Neural crest cell (in vitro differentiated cells): ENCODE data around the gene SMIM11. TPM values are rescaled to one million over a fixed set of nuclear protein-coding genes. Genes with fewer than 3 reads are reported as not detected.
"Not testable (repeated sequence)": the region's sequence is repeated elsewhere in the genome, so short reads cannot be mapped to it uniquely, and the experiment has no call there.

Experiments used
- DNase-seq: peaks from one replicate; pipeline ENCODE4 v3.0.0; 2021; ENCODE audit warnings: low read depth, mixed read lengths, low spot score
- H3K27ac Mint-ChIP-seq: one replicate; pipeline ENCODE4 v1.8.0; 2021; ENCODE audit warnings: mild to moderate bottlenecking, mixed read lengths; ENCODE audit not compliant: unreplicated experiment
- H3K27me3 Mint-ChIP-seq: 2 replicates; pipeline ENCODE4 v1.8.0; 2021; ENCODE audit warnings: low read depth, mild to moderate bottlenecking, mixed read lengths
- H3K36me3 Mint-ChIP-seq: 2 replicates; pipeline ENCODE4 v1.8.0; 2021; ENCODE audit warnings: low read depth, mild to moderate bottlenecking, mixed read lengths
- H3K4me1 Mint-ChIP-seq: 2 replicates; pipeline ENCODE4 v1.8.0; 2021; ENCODE audit warnings: mixed read lengths
- H3K4me3 Mint-ChIP-seq: one replicate; pipeline ENCODE4 v1.8.0; 2021; ENCODE audit warnings: mild to moderate bottlenecking, mixed read lengths
- H3K9me3 Mint-ChIP-seq: 2 replicates; pipeline ENCODE4 v1.8.0; 2021; ENCODE audit warnings: mixed read lengths
- total RNA-seq: library from RNA; stranded (reverse); gene quantifications from 2 replicates; pipeline ENCODE4 v1.2.1, GENCODE V29; 2021

SMIM11 gene
- total RNA-seq, 1 donor from 2014 or later, result 16.7 TPM

DNA sequence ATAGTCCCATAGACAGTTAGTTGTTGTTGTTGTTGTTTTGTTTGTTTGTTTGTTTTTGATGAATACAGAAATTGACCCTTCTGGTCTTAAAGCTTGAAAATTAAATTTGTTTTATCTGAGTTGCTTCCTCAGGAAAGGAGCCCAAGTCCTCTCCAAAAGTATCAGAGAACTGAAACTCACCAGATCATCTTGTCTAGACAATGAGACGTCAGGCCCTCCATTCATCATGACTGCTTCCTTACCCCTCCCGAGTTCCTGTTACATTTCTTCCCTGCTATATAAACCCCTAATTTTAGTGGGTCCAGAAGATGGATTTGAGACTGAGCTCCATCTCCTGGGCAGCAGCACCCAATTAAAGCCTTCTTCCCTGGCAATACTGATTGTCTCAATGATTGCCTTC lies 31.4 kb downstream of the SMIM11 start:
- not testable (repeated sequence) for H3K27me3 Mint-ChIP-seq, H3K4me3 Mint-ChIP-seq, H3K9me3 Mint-ChIP-seq, H3K4me1 Mint-ChIP-seq, H3K36me3 Mint-ChIP-seq, DNase-seq, H3K27ac Mint-ChIP-seq

GRCh38 chr21:34407294-34407693 lies 32.0 kb downstream of the SMIM11 start:
- not testable (repeated sequence) for H3K9me3 Mint-ChIP-seq, H3K4me1 Mint-ChIP-seq, DNase-seq, H3K36me3 Mint-ChIP-seq, H3K27ac Mint-ChIP-seq, H3K27me3 Mint-ChIP-seq, H3K4me3 Mint-ChIP-seq

DNA sequence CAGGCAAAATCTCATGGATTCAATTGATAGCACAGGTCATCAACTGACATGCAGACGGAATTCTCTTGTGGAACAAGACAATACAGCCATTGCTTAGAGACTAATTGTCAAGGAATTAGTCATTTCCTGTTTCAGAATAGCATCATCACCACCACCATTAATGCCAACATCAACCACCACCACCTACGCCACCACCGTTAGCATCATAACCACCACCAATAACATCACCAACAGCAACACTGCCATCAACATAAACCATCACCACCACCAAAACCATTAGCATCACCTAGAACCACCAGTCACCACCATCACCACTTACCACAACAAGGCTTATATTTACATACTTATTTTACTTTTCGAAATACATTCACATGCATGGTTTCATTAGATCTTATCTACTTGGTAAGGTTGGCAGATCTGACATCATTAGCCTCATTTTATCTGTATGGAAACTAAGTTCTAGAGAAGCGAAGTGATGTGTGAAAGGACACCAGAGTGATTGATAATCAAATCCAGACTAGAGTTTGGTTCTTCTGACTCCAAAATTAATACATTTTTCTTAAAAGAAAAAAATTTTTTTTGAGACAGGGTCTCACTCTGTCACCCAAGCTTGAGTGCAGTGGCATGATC lies 42.3 kb downstream of the SMIM11 start:
- not testable (repeated sequence) for H3K4me3 Mint-ChIP-seq, H3K9me3 Mint-ChIP-seq, H3K27ac Mint-ChIP-seq, H3K4me1 Mint-ChIP-seq, H3K36me3 Mint-ChIP-seq, DNase-seq, H3K27me3 Mint-ChIP-seq

- H3K27ac Mint-ChIP-seq, DNase-seq, H3K4me3 Mint-ChIP-seq, H3K4me1 Mint-ChIP-seq, H3K36me3 Mint-ChIP-seq, H3K9me3 Mint-ChIP-seq, H3K27me3 Mint-ChIP-seq: not testable (repeated sequence)
Observed at GRCh38 chr21:34423805-34424204, 48.5 kb downstream of the SMIM11 start, which contains the start of gene SMIM34. Gene SMIM34 (minus strand): TSS chr21:34423951. CDS start chr21:34423839, 112 bp downstream.

DNA sequence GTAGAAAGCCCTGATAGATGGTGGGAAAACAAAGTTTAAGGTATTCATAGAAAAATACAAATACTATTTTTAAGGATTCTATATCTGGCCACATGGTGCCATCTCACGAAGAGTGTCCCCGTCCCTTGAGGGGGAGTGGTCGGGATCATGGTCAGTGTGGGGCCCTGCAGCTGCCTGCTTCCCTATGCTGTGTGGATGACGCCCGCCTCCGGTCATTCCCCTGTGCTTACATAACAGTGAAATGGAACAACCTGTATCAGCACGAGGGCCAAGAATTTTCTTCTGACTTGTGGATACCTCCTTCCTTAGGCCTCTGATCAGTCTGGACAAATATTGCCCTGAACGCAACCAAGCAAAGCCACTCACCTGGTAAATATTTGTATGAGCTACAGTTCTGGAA lies 52.0 kb downstream of the SMIM11 start:
- not testable (repeated sequence) for H3K4me1 Mint-ChIP-seq, H3K4me3 Mint-ChIP-seq, H3K27me3 Mint-ChIP-seq, H3K9me3 Mint-ChIP-seq, H3K27ac Mint-ChIP-seq, H3K36me3 Mint-ChIP-seq, DNase-seq

DNA sequence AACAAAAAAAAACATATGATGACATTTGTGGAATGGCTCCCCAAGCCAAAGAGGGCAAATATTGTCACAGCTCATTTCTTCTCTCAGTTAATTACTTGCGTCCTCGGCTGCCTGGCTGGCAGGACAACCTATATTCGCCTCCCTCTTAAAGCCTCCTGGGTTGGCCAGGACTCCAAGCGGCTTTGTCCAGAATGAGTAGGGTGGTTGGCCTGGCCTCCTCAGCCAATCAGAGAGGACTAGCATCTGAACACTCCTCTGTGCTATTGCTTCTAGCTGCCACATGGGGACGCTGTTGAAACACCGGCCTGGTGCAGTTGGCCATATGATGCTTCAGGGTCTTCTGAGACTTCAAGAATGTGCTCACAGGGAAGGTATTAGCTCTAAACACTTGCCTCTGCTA lies 53.1 kb downstream of the SMIM11 start:
- H3K27me3 Mint-ChIP-seq, DNase-seq, H3K27ac Mint-ChIP-seq, H3K36me3 Mint-ChIP-seq, H3K4me3 Mint-ChIP-seq, H3K9me3 Mint-ChIP-seq, H3K4me1 Mint-ChIP-seq: not testable (repeated sequence)

- not testable (repeated sequence) for H3K9me3 Mint-ChIP-seq, H3K27me3 Mint-ChIP-seq, DNase-seq, H3K27ac Mint-ChIP-seq, H3K36me3 Mint-ChIP-seq, H3K4me1 Mint-ChIP-seq, H3K4me3 Mint-ChIP-seq
Observed at GRCh38 chr21:34429710-34430109, 54.4 kb downstream of the SMIM11 start.

Other genes with a start within 250 kb of the SMIM11 start
- 0.39 and 0.61 TPM in 2 replicates for gene KCNE2, start 11.5 kb upstream of the SMIM11 start, total RNA-seq
- not detected in 2 replicates for gene SMIM34, start 48.4 kb downstream of the SMIM11 start, total RNA-seq
- 0.48 and 0.68 TPM in 2 replicates for gene KCNE1, start 136.7 kb downstream of the SMIM11 start, total RNA-seq
- 13.0 and 14.2 TPM in 2 replicates for gene RCAN1, start 239.6 kb downstream of the SMIM11 start, total RNA-seq